ENCODE results near the gene PTPRO.

The PTPRO gene

GRCh38 chr12:15592934-15593333 is 270.6 kb downstream of the PTPRO start:
- Histone ChIP-seq H3K4me1 (ENCODE audit: control insufficient read depth, low read depth, low read length) (no peaks in the 10 kb centered on the region), H4K8ac (ENCODE audit: low read depth, low read length) (no peak overlapping the region), H2BK120ac (ENCODE audit: low read depth, low read length) (no peak overlapping the region), H3K56ac (ENCODE audit: low read length) (no peak overlapping the region), H3K4ac (ENCODE audit: low read depth, low read length) (no peak overlapping the region), H4K5ac (ENCODE audit: low read length) (no peak overlapping the region), H3K23ac (ENCODE audit: low read length) (no peak overlapping the region), H3K4me3 (ENCODE audit: low read length) (no peak overlapping the region), H3K79me1 (ENCODE audit: low read length) (no peaks in the 10 kb centered on the region), H2AK5ac (ENCODE audit: low read length) (no peak overlapping the region), H3K27me3 (ENCODE audit: insufficient read depth, low read length, poor library complexity) (no peaks in the 10 kb centered on the region), H3K18ac (ENCODE audit: low read length) (no peak overlapping the region), H3K79me2 (ENCODE audit: control insufficient read depth, insufficient read depth, low read length) (no peaks in the 10 kb centered on the region), H2BK15ac (replicated peaks; ENCODE audit: low read depth) (no peak overlapping the region), H3K4me2 (ENCODE audit: low read length) (no peak overlapping the region), H2BK5ac (ENCODE audit: low read length) (no peak overlapping the region), H3K36me3 (ENCODE audit: control insufficient read depth, insufficient read depth, low read length) (no peaks in the 10 kb centered on the region), H3K9ac (ENCODE audit: low read length) (no peak overlapping the region), H3K27ac (ENCODE audit: low read depth, low read length) (no peak overlapping the region)
- no CpG with 5 or more reads among the region's 4 CpGs for WGBS (ENCODE audit: extremely low coverage, insufficient coverage, low lambda C conversion rate)
- peak; percentile 72 for DNase-seq

GRCh38 chr12:15596174-15596573 is 273.9 kb downstream of the PTPRO start:
- no peak for DNase-seq
- Histone ChIP-seq H2BK15ac (replicated peaks; ENCODE audit: low read depth) (no peak overlapping the region), H3K9ac (ENCODE audit: low read length) (no peak overlapping the region), H4K8ac (ENCODE audit: low read depth, low read length) (no peak overlapping the region), H3K4me1 (ENCODE audit: control insufficient read depth, low read depth, low read length) (no peaks in the 10 kb centered on the region), H2AK5ac (ENCODE audit: low read length) (no peak overlapping the region), H3K56ac (ENCODE audit: low read length) (no peak overlapping the region), H3K79me1 (ENCODE audit: low read length) (no peaks in the 10 kb centered on the region), H3K27ac (ENCODE audit: low read depth, low read length) (no peak overlapping the region), H2BK5ac (ENCODE audit: low read length) (no peak overlapping the region), H3K4me2 (ENCODE audit: low read length) (no peak overlapping the region), H3K18ac (ENCODE audit: low read length) (no peak overlapping the region), H3K23ac (ENCODE audit: low read length) (no peak overlapping the region), H3K79me2 (ENCODE audit: control insufficient read depth, insufficient read depth, low read length) (no peaks in the 10 kb centered on the region), H2BK120ac (ENCODE audit: low read depth, low read length) (no peak overlapping the region), H3K36me3 (ENCODE audit: control insufficient read depth, insufficient read depth, low read length) (no peaks in the 10 kb centered on the region), H4K5ac (ENCODE audit: low read length) (no peak overlapping the region), H3K4me3 (ENCODE audit: low read length) (no peak overlapping the region), H3K27me3 (ENCODE audit: insufficient read depth, low read length, poor library complexity) (no peaks in the 10 kb centered on the region), H3K4ac (ENCODE audit: low read depth, low read length) (no peak overlapping the region)
- no CpG with 5 or more reads among the region's 5 CpGs for WGBS (ENCODE audit: extremely low coverage, insufficient coverage, low lambda C conversion rate)

GRCh38 chr12:15597125-15597830 is 275.0 kb downstream of the PTPRO start:
- no peak for DNase-seq
- H2BK5ac ChIP-seq (ENCODE audit: low read length): no peak overlapping the region
- no peak overlapping the region for H3K23ac ChIP-seq (ENCODE audit: low read length)
- no peaks in the 10 kb centered on the region for H3K79me1 ChIP-seq (ENCODE audit: low read length)
- H3K9ac ChIP-seq (ENCODE audit: low read length): no peak overlapping the region
- no peak overlapping the region for H3K4me2 ChIP-seq (ENCODE audit: low read length)
- no peak overlapping the region for H4K8ac ChIP-seq (ENCODE audit: low read depth, low read length)
- no CpG with 5 or more reads among the region's 5 CpGs for WGBS (ENCODE audit: extremely low coverage, insufficient coverage, low lambda C conversion rate)
- no peak overlapping the region for H2AK5ac ChIP-seq (ENCODE audit: low read length)
- H3K27ac ChIP-seq (ENCODE audit: low read depth, low read length): no peak overlapping the region
- H4K5ac ChIP-seq (ENCODE audit: low read length): no peak overlapping the region
- H3K4me3 ChIP-seq (ENCODE audit: low read length): no peak overlapping the region
- H3K18ac ChIP-seq (ENCODE audit: low read length): no peak overlapping the region
- H3K4ac ChIP-seq (ENCODE audit: low read depth, low read length): no peak overlapping the region
- H2BK15ac ChIP-seq (replicated peaks; ENCODE audit: low read depth): no peak overlapping the region
- H3K4me1 ChIP-seq (ENCODE audit: control insufficient read depth, low read depth, low read length): no peaks in the 10 kb centered on the region
- no peak overlapping the region for H3K56ac ChIP-seq (ENCODE audit: low read length)
- no peaks in the 10 kb centered on the region for H3K79me2 ChIP-seq (ENCODE audit: control insufficient read depth, insufficient read depth, low read length)
- H3K27me3 ChIP-seq (ENCODE audit: insufficient read depth, low read length, poor library complexity): no peaks in the 10 kb centered on the region
- H2BK120ac ChIP-seq (ENCODE audit: low read depth, low read length): no peak overlapping the region
- no peaks in the 10 kb centered on the region for H3K36me3 ChIP-seq (ENCODE audit: control insufficient read depth, insufficient read depth, low read length)

GRCh38 chr12:15599266-15600037 is 277.1 kb downstream of the PTPRO start:
- no peak for DNase-seq
- H3K36me3 ChIP-seq (ENCODE audit: control insufficient read depth, insufficient read depth, low read length): no peaks in the 10 kb centered on the region
- no peak overlapping the region for H2BK5ac ChIP-seq (ENCODE audit: low read length)
- H3K4ac ChIP-seq (ENCODE audit: low read depth, low read length): no peak overlapping the region
- no peak overlapping the region for H3K4me2 ChIP-seq (ENCODE audit: low read length)
- no peak overlapping the region for H2BK15ac ChIP-seq (replicated peaks; ENCODE audit: low read depth)
- H3K4me1 ChIP-seq (ENCODE audit: control insufficient read depth, low read depth, low read length): no peaks in the 10 kb centered on the region
- no peak overlapping the region for H3K23ac ChIP-seq (ENCODE audit: low read length)
- H3K18ac ChIP-seq (ENCODE audit: low read length): no peak overlapping the region
- no peak overlapping the region for H4K5ac ChIP-seq (ENCODE audit: low read length)
- H2AK5ac ChIP-seq (ENCODE audit: low read length): no peak overlapping the region
- H3K79me1 ChIP-seq (ENCODE audit: low read length): no peaks in the 10 kb centered on the region
- H3K79me2 ChIP-seq (ENCODE audit: control insufficient read depth, insufficient read depth, low read length): no peaks in the 10 kb centered on the region
- H2BK120ac ChIP-seq (ENCODE audit: low read depth, low read length): no peak overlapping the region
- H3K4me3 ChIP-seq (ENCODE audit: low read length): no peak overlapping the region
- H3K27me3 ChIP-seq (ENCODE audit: insufficient read depth, low read length, poor library complexity): no peaks in the 10 kb centered on the region
- H3K27ac ChIP-seq (ENCODE audit: low read depth, low read length): no peak overlapping the region
- no peak overlapping the region for H4K8ac ChIP-seq (ENCODE audit: low read depth, low read length)
- no CpG with 5 or more reads among the region's 4 CpGs for WGBS (ENCODE audit: extremely low coverage, insufficient coverage, low lambda C conversion rate)
- no peak overlapping the region for H3K56ac ChIP-seq (ENCODE audit: low read length)
- no peak overlapping the region for H3K9ac ChIP-seq (ENCODE audit: low read length)

GRCh38 chr12:15600223-15600935 is 278.1 kb downstream of the PTPRO start:
- no peak overlapping the region for H3K23ac ChIP-seq (ENCODE audit: low read length)
- H3K4ac ChIP-seq (ENCODE audit: low read depth, low read length): no peak overlapping the region
- no peaks in the 10 kb centered on the region for H3K36me3 ChIP-seq (ENCODE audit: control insufficient read depth, insufficient read depth, low read length)
- H2BK5ac ChIP-seq (ENCODE audit: low read length): no peak overlapping the region
- no peak overlapping the region for H2BK15ac ChIP-seq (replicated peaks; ENCODE audit: low read depth)
- H2AK5ac ChIP-seq (ENCODE audit: low read length): no peak overlapping the region
- no peak overlapping the region for H4K5ac ChIP-seq (ENCODE audit: low read length)
- H3K27me3 ChIP-seq (ENCODE audit: insufficient read depth, low read length, poor library complexity): no peaks in the 10 kb centered on the region
- H3K4me1 ChIP-seq (ENCODE audit: control insufficient read depth, low read depth, low read length): no peaks in the 10 kb centered on the region
- no peaks in the 10 kb centered on the region for H3K79me1 ChIP-seq (ENCODE audit: low read length)
- H3K4me3 ChIP-seq (ENCODE audit: low read length): no peak overlapping the region
- no peak overlapping the region for H4K8ac ChIP-seq (ENCODE audit: low read depth, low read length)
- no peaks in the 10 kb centered on the region for H3K79me2 ChIP-seq (ENCODE audit: control insufficient read depth, insufficient read depth, low read length)
- no peak overlapping the region for H2BK120ac ChIP-seq (ENCODE audit: low read depth, low read length)
- no peak overlapping the region for H3K4me2 ChIP-seq (ENCODE audit: low read length)
- no peak overlapping the region for H3K9ac ChIP-seq (ENCODE audit: low read length)
- H3K18ac ChIP-seq (ENCODE audit: low read length): no peak overlapping the region
- no peak overlapping the region for H3K56ac ChIP-seq (ENCODE audit: low read length)
- H3K27ac ChIP-seq (ENCODE audit: low read depth, low read length): no peak overlapping the region
- DNase-seq: no peak
- WGBS (ENCODE audit: extremely low coverage, insufficient coverage, low lambda C conversion rate): no CpG with 5 or more reads among the region's 7 CpGs
